GM12878 (cell line): ENCODE data around the gene SLCO3A1. TPM values are rescaled to one million over a fixed set of nuclear protein-coding genes. Genes with fewer than 3 reads are reported as not detected.

Experiments used
- ATAC-seq: fragments of 200-7000 bp; cut with Tn5 transposase; 3 replicates; pipeline ENCODE4 v1.9.1; 2020; ENCODE audit warnings: mild to moderate bottlenecking, moderate library complexity
- BruUV-seq: library from RNA; stranded (reverse); fragments of 400-500 nt; replicated peaks from 2 replicates; lab custom pipeline; 2021; lab: Mats Ljungman, UMichigan
- CTCF ChIA-PET: fragments of 300-600 bp; sonication (Branson Sonifier 250); formaldehyde crosslinking; extraction: SDS; loops from one replicate; lab custom pipeline; 2021; ENCODE audit warnings: inconsistent platforms; lab: Yijun Ruan, JAX
- POLR2A ChIA-PET: fragments of 350-600 bp; formaldehyde crosslinking; extraction: SDS; loops from one replicate; lab custom pipeline; 2021; ENCODE audit warnings: inconsistent platforms; lab: Charles Lee
- RAD21 ChIA-PET: fragments of 300-600 bp; sonication (Branson Sonifier 250); formaldehyde crosslinking; loops from one replicate; lab custom pipeline; 2023; ENCODE audit warnings: antibody characterized with exemption; ENCODE audit not compliant: unreplicated experiment; lab: Charles Lee
- SMC1A ChIA-PET: fragments of 300-600 bp; sonication (Branson Sonifier 250); formaldehyde crosslinking; loops from one replicate; lab custom pipeline; 2023; ENCODE audit not compliant: unreplicated experiment, uncharacterized antibody; lab: Charles Lee
- DNase-seq: peaks from one replicate; pipeline ENCODE4 v3.0.0-alpha.2; 2011; ENCODE audit warnings: low read depth, low spot score
- FAIRE-seq: peaks from 3 replicates; lab custom pipeline; 2011; peaks lifted over from hg19 to GRCh38; lab: Jason Lieb, UNC
- H2AFZ ChIP-seq: 2 replicates; pipeline ENCODE4 v1.6.0; 2011; ENCODE audit warnings: low read depth, low read length, control low read depth; ENCODE audit not compliant: control insufficient read depth
- H3K27ac ChIP-seq: 2 replicates; pipeline ENCODE4 v1.5.1; 2011; ENCODE audit warnings: control low read depth; ENCODE audit not compliant: control insufficient read depth, insufficient read depth
- H3K27me3 ChIP-seq, 2 experiments: replicated peaks in 1 of 2; 2 replicates each; pipeline versions ENCODE4 v1.6.0 to v1.6.1; 2011; ENCODE audit warnings: low read length in 1 of 2; ENCODE audit not compliant: control insufficient read depth in 2 of 2, insufficient read depth in 2 of 2
- H3K36me3 ChIP-seq, 2 experiments: 2 replicates each; pipeline ENCODE4 v1.5.1; 2011; ENCODE audit warnings: low read length in 1 of 2; ENCODE audit not compliant: control insufficient read depth in 2 of 2, insufficient read depth in 2 of 2
- H3K4me1 ChIP-seq: 2 replicates; pipeline ENCODE4 v1.6.1; 2011; ENCODE audit warnings: mild to moderate bottlenecking, low read length, moderate library complexity, mixed read lengths; ENCODE audit not compliant: control insufficient read depth, insufficient read depth
- H3K4me2 ChIP-seq: 2 replicates; pipeline ENCODE4 v1.6.0; 2011; ENCODE audit warnings: control low read depth; ENCODE audit not compliant: control insufficient read depth, insufficient read depth
- H3K4me3 ChIP-seq: fragments of 200-600 bp; sonication (generic); 2 replicates; pipeline ENCODE4 v1.5.1; 2016
- H3K79me2 ChIP-seq: 2 replicates; pipeline ENCODE4 v1.6.0; 2011; ENCODE audit warnings: low read length; ENCODE audit not compliant: control insufficient read depth, insufficient read depth
- H3K9ac ChIP-seq: 2 replicates; pipeline ENCODE4 v1.8.0; 2011; ENCODE audit warnings: low read length, control low read depth, mixed read lengths; ENCODE audit not compliant: control insufficient read depth, insufficient read depth
- H3K9me3 ChIP-seq: replicated peaks from 3 replicates; pipeline ENCODE4 v1.5.1; 2011; ENCODE audit warnings: mild to moderate bottlenecking, low read length; ENCODE audit not compliant: control insufficient read depth, insufficient read depth
- H4K20me1 ChIP-seq: 2 replicates; pipeline ENCODE4 v1.6.0; 2011; ENCODE audit not compliant: control insufficient read depth, insufficient read depth
- CHD1 ChIP-seq: IDR thresholded peaks from 2 replicates; pipeline ENCODE4 v1.6.1; 2012; ENCODE audit warnings: low read depth, low read length, improper control_type of control experiment
- GABPA ChIP-seq: IDR thresholded peaks from 2 replicates; pipeline ENCODE4 v1.6.1; 2014; ENCODE audit warnings: antibody characterized with exemption, low read depth, mild to moderate bottlenecking, inconsistent platforms
- KAT2A ChIP-seq: conservative IDR thresholded peaks from 2 replicates; pipeline ENCODE4 v1.6.1; 2011; ENCODE audit warnings: low read depth, low read length; ENCODE audit not compliant: control insufficient read depth
- POLR2A ChIP-seq: IDR thresholded peaks from 2 replicates; pipeline ENCODE4 v1.6.1; 2011; ENCODE audit warnings: low read depth, mild to moderate bottlenecking, low read length
- POLR2AphosphoS2 ChIP-seq: IDR thresholded peaks from 2 replicates; pipeline ENCODE4 v1.6.1; 2011; ENCODE audit warnings: low read depth, mild to moderate bottlenecking, low read length, improper control_type of control experiment, moderate library complexity
- RAD21 ChIP-seq: IDR thresholded peaks from 2 replicates; pipeline ENCODE4 v1.6.1; 2011; ENCODE audit warnings: mild to moderate bottlenecking, low read depth, low read length, moderate library complexity; ENCODE audit not compliant: insufficient read depth
- ZNF274 ChIP-seq: IDR thresholded peaks from one replicate; pipeline ENCODE4 v1.8.0; 2011; ENCODE audit not compliant: insufficient read length, insufficient read depth
- WGBS: methylation state at CpG from one replicate; pipeline ENCODE4 v1.1.6; 2016; ENCODE audit warnings: low lambda C conversion rate; ENCODE audit not compliant: insufficient replicate concordance, insufficient coverage; ENCODE audit errors: missing lambda C conversion rate; 5-methylcytosine and 5-hydroxymethylcytosine counted together
- in situ Hi-C: fragments of 300-500 bp; cut with MboI; formaldehyde crosslinking; loops from 9 replicates; pipeline ENCODE4 v1.14.3; 2018; ENCODE audit warnings: mixed read lengths
- intact Hi-C: fragments of 100-400 bp; cut with micrococcal nuclease; formaldehyde crosslinking; loops from one replicate; pipeline ENCODE4 v1.14.2; 2022; ENCODE audit not compliant: unreplicated experiment
- polyA plus RNA-seq, 11 experiments: library from polyadenylated mRNA; depleted of rRNA in 4 of 11; unstranded in 6 of 11; stranded (reverse) in 5 of 11; fragments of >200 nt; fragmentation: Nextera tagmentation in 4 of 11; fragmentation: Illumina TruSeq in 1 of 11; extraction: Ambion mirVana in 4 of 11; extraction: Trizol in 1 of 11; gene quantifications; 1 replicate in 1 of 11; 2 replicates in 10 of 11; pipeline versions ENCODE4 v1.2.1 to v1.2.3, GENCODE V29; 2011 to 2016; ENCODE audit warnings: inconsistent platforms in 2 of 11, missing spikeins in 2 of 11, low read depth in 1 of 11
- total RNA-seq, 4 experiments: library from RNA; depleted of rRNA in 3 of 4; stranded (reverse); fragments of >200 nt in 3 of 4; fragmentation: Illumina TruSeq in 1 of 4; extraction: Trizol in 1 of 4; gene quantifications; 2 replicates each; pipeline versions ENCODE4 v1.2.1 to v1.2.3, GENCODE V29; 2013 to 2021
- TF ChIP-seq, protein P1 (sequence below): IDR thresholded peaks from 2 replicates; pipeline ENCODE4 v1.6.1; 2012; ENCODE audit warnings: mild to moderate bottlenecking, low read depth, low read length
- TF ChIP-seq, protein P2 (sequence below): fragments of 450-650 bp; IDR thresholded peaks from 2 replicates; pipeline ENCODE4 v1.6.1; 2016; ENCODE audit warnings: mild to moderate bottlenecking
- TF ChIP-seq, protein P3 (sequence below): fragments of 450-650 bp; IDR thresholded peaks from 2 replicates; pipeline ENCODE4 v1.6.1; 2014; ENCODE audit warnings: mild to moderate bottlenecking
- TF ChIP-seq, protein P4 (sequence below): IDR thresholded peaks from 2 replicates; pipeline ENCODE4 v1.6.1; 2011; ENCODE audit warnings: low read depth, mild to moderate bottlenecking, low read length, moderate library complexity, borderline replicate concordance; ENCODE audit errors: extremely low read depth

The SLCO3A1 gene
- total and polyA plus RNA-seq, 10 of the 15 experiments (the other 5 are each of a cell fraction or from before 2014, with no cell fraction given), result 0.05 to 5.9 (median 0.31) TPM

DNA sequence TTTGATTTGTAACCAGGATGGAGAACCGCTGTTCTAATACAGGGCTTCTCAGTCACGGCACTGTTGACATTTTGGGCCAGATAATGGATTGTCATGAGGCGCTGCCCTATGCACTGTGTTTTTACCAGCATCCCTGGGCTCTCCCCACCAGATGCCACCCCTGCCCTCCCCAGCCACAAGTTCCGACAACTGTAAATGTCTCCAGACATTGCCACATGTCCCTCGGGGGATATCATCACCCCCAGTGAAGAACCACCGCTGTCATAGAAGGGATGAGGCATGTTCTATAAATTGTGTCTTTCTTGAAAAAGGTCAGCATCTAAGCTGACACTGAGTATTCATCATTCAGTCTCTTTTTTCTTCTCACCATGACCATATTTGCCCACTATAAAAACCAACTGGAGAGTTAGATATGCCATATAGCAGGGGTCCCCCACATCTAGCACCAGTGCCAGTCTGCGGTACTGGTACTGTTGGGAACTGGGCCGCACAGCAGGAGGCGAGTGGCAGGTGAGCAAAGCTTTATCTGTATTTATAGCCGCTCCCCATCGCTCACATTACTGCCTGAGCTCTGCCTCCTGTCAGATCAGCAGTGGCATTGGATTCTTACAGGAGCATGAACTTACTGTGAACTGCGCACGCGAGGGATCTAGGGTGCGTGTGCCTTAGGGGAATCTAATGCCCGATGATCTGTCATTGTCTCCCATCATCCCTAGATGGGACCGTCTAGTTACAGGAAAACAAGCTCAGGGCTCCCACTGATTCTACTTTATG is 279.7 kb downstream of the SLCO3A1 start (continued):
- TF ChIP-seq KAT2A, result no peak

DNA sequence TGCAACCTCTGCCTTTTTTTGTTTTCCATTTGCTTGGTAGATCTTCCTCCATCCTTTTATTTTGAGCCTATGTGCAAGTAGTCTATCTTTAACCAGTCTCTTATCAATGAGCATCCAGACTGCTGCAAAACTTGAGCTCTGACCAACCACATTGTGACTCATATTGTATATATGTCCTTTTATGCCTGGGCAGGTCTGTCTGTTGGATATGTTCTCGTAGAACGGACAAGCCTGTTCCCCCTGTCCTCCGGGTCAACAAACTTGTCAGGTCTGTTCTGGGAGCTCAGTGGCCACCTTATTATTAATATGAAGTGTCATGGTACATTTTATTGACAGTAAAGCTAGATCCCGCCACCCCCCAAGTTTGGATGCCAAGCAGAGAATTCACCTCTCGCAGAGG is 287.3 kb downstream of the SLCO3A1 start:
- Histone ChIP-seq H3K4me2 (no peak overlapping the region), H3K27ac (no peak overlapping the region)

More for the DNA sequence above, 287.3 kb downstream of the SLCO3A1 start:
- intact Hi-C loops, result no loop called here
- RAD21 ChIA-PET, result no interaction called here
- Histone ChIP-seq H3K27me3 (no peaks in the 10 kb centered on the region), H3K9me3 (no peaks in the 10 kb centered on the region), H4K20me1 (no peaks in the 10 kb centered on the region), H3K36me3 (no peaks in the 10 kb centered on the region; a peak in 1 of 4 replicates), H2AFZ (no peak overlapping the region), H3K9ac (no peak overlapping the region), H3K4me1 (no peaks in the 10 kb centered on the region; the same call in 1 of the 2 replicates), H3K4me3 (no peak overlapping the region), H3K79me2 (no peaks in the 10 kb centered on the region)
- DNase-seq, result no peak
- FAIRE-seq, result no peak
- BruUV-seq, result no TSS peak
- in situ Hi-C loops, result no loop called here
- CTCF ChIA-PET, result no interaction called here
- ATAC-seq, result no peak
- POLR2A ChIA-PET, result no interaction called here
- TF ChIP-seq POLR2A (no peak), CHD1 (no peak), RAD21 (no peak), GABPA (no peak), POLR2AphosphoS2 (no peak), ZNF274 (no peak)
- TF ChIP-seq, protein P1, sequence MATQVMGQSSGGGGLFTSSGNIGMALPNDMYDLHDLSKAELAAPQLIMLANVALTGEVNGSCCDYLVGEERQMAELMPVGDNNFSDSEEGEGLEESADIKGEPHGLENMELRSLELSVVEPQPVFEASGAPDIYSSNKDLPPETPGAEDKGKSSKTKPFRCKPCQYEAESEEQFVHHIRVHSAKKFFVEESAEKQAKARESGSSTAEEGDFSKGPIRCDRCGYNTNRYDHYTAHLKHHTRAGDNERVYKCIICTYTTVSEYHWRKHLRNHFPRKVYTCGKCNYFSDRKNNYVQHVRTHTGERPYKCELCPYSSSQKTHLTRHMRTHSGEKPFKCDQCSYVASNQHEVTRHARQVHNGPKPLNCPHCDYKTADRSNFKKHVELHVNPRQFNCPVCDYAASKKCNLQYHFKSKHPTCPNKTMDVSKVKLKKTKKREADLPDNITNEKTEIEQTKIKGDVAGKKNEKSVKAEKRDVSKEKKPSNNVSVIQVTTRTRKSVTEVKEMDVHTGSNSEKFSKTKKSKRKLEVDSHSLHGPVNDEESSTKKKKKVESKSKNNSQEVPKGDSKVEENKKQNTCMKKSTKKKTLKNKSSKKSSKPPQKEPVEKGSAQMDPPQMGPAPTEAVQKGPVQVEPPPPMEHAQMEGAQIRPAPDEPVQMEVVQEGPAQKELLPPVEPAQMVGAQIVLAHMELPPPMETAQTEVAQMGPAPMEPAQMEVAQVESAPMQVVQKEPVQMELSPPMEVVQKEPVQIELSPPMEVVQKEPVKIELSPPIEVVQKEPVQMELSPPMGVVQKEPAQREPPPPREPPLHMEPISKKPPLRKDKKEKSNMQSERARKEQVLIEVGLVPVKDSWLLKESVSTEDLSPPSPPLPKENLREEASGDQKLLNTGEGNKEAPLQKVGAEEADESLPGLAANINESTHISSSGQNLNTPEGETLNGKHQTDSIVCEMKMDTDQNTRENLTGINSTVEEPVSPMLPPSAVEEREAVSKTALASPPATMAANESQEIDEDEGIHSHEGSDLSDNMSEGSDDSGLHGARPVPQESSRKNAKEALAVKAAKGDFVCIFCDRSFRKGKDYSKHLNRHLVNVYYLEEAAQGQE, result no peak
- TF ChIP-seq, protein P2, sequence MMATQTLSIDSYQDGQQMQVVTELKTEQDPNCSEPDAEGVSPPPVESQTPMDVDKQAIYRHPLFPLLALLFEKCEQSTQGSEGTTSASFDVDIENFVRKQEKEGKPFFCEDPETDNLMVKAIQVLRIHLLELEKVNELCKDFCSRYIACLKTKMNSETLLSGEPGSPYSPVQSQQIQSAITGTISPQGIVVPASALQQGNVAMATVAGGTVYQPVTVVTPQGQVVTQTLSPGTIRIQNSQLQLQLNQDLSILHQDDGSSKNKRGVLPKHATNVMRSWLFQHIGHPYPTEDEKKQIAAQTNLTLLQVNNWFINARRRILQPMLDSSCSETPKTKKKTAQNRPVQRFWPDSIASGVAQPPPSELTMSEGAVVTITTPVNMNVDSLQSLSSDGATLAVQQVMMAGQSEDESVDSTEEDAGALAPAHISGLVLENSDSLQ, result no peak
- TF ChIP-seq, protein P3, sequence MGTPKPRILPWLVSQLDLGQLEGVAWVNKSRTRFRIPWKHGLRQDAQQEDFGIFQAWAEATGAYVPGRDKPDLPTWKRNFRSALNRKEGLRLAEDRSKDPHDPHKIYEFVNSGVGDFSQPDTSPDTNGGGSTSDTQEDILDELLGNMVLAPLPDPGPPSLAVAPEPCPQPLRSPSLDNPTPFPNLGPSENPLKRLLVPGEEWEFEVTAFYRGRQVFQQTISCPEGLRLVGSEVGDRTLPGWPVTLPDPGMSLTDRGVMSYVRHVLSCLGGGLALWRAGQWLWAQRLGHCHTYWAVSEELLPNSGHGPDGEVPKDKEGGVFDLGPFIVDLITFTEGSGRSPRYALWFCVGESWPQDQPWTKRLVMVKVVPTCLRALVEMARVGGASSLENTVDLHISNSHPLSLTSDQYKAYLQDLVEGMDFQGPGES, result no peak
- TF ChIP-seq, protein P4, sequence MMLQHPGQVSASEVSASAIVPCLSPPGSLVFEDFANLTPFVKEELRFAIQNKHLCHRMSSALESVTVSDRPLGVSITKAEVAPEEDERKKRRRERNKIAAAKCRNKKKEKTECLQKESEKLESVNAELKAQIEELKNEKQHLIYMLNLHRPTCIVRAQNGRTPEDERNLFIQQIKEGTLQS, result no peak
- SMC1A ChIA-PET, result no interaction called here
- 57% methylated on average over 5 of the region's 5 CpGs for WGBS
